Measurements from ENCODE around the gene PODXL2. TPM values are rescaled to one million over a fixed set of nuclear protein-coding genes. Genes with fewer than 3 reads are reported as not detected.
A peak's percentile ranks its signal among the peaks of the same experiment; 100 is the strongest.

Gene PODXL2
- polyA plus RNA-seq, 1 donor = 10.9 TPM

GRCh38 chr3:127717357-127718244 is 88.6 kb downstream of the PODXL2 start:
- Histone ChIP-seq H3K27me3 (ENCODE audit: control insufficient read depth, insufficient read depth, low read length) (peaks cover 3% of the 10 kb centered on the region), H3K27ac (ENCODE audit: low read length) (no peak overlapping the region), H3K4me3 (ENCODE audit: low read length) (no peak overlapping the region), H3K9me3 (ENCODE audit: control insufficient read depth, low read depth, low read length) (no peaks in the 10 kb centered on the region), H3K36me3 (ENCODE audit: control insufficient read depth, insufficient read depth, low read length) (peaks cover 4% of the 10 kb centered on the region), H3K4me1 (ENCODE audit: control insufficient read depth, insufficient read depth, low read length) (peaks cover 3% of the 10 kb centered on the region)
- no CpG with 5 or more reads among the region's 14 CpGs for WGBS (ENCODE audit: insufficient coverage, low lambda C conversion rate)
- DNase-seq = no peak

- WGBS (ENCODE audit: insufficient coverage, low lambda C conversion rate) = 83% methylated on average over 1 of the region's 7 CpGs
- Histone ChIP-seq H3K4me1 (ENCODE audit: control insufficient read depth, insufficient read depth, low read length) (peaks cover 11% of the 10 kb centered on the region), H3K36me3 (ENCODE audit: control insufficient read depth, insufficient read depth, low read length) (peaks cover 4% of the 10 kb centered on the region), H3K27me3 (ENCODE audit: control insufficient read depth, insufficient read depth, low read length) (peaks cover 3% of the 10 kb centered on the region), H3K27ac (ENCODE audit: low read length) (no peak overlapping the region), H3K4me3 (ENCODE audit: low read length) (no peak overlapping the region), H3K9me3 (ENCODE audit: control insufficient read depth, low read depth, low read length) (no peaks in the 10 kb centered on the region)
- no peak for DNase-seq
Measured at GRCh38 chr3:127718245-127718915, 89.4 kb downstream of the PODXL2 start.

- no peak for DNase-seq
- H3K36me3 ChIP-seq (ENCODE audit: control insufficient read depth, insufficient read depth, low read length) = peaks cover 4% of the 10 kb centered on the region
- H3K27ac ChIP-seq (ENCODE audit: low read length) = no peak overlapping the region
- peaks cover 3% of the 10 kb centered on the region for H3K27me3 ChIP-seq (ENCODE audit: control insufficient read depth, insufficient read depth, low read length)
- peaks cover 11% of the 10 kb centered on the region for H3K4me1 ChIP-seq (ENCODE audit: control insufficient read depth, insufficient read depth, low read length)
- no CpG with 5 or more reads among the region's 3 CpGs for WGBS (ENCODE audit: insufficient coverage, low lambda C conversion rate)
- H3K9me3 ChIP-seq (ENCODE audit: control insufficient read depth, low read depth, low read length) = no peaks in the 10 kb centered on the region
- no peak overlapping the region for H3K4me3 ChIP-seq (ENCODE audit: low read length)
Measured at GRCh38 chr3:127718916-127719290, 89.9 kb downstream of the PODXL2 start.

GRCh38 chr3:127719369-127719768 is 90.4 kb downstream of the PODXL2 start:
- H3K27me3 ChIP-seq (ENCODE audit: control insufficient read depth, insufficient read depth, low read length) = peaks cover 3% of the 10 kb centered on the region
- no CpG with 5 or more reads among the region's 8 CpGs for WGBS (ENCODE audit: insufficient coverage, low lambda C conversion rate)
- peaks cover 4% of the 10 kb centered on the region for H3K36me3 ChIP-seq (ENCODE audit: control insufficient read depth, insufficient read depth, low read length)
- H3K4me1 ChIP-seq (ENCODE audit: control insufficient read depth, insufficient read depth, low read length) = peaks cover 11% of the 10 kb centered on the region
- no peaks in the 10 kb centered on the region for H3K9me3 ChIP-seq (ENCODE audit: control insufficient read depth, low read depth, low read length)
- no peak overlapping the region for H3K27ac ChIP-seq (ENCODE audit: low read length)
- no peak for DNase-seq
- H3K4me3 ChIP-seq (ENCODE audit: low read length) = no peak overlapping the region

GRCh38 chr3:127720161-127720823 is 91.3 kb downstream of the PODXL2 start:
- Histone ChIP-seq H3K4me3 (ENCODE audit: low read length) (no peak overlapping the region), H3K4me1 (ENCODE audit: control insufficient read depth, insufficient read depth, low read length) (peaks cover 11% of the 10 kb centered on the region), H3K27ac (ENCODE audit: low read length) (no peak overlapping the region), H3K36me3 (ENCODE audit: control insufficient read depth, insufficient read depth, low read length) (peaks cover 4% of the 10 kb centered on the region), H3K27me3 (ENCODE audit: control insufficient read depth, insufficient read depth, low read length) (peaks cover 3% of the 10 kb centered on the region), H3K9me3 (ENCODE audit: control insufficient read depth, low read depth, low read length) (no peaks in the 10 kb centered on the region)
- no CpG with 5 or more reads among the region's 15 CpGs for whole genome bisulfite sequencing (ENCODE audit: insufficient coverage, low lambda C conversion rate)
- no peak for DNase-seq

- H3K36me3 ChIP-seq (ENCODE audit: control insufficient read depth, insufficient read depth, low read length) = peaks cover 4% of the 10 kb centered on the region
- H3K27me3 ChIP-seq (ENCODE audit: control insufficient read depth, insufficient read depth, low read length) = no peaks in the 10 kb centered on the region
- no peak for DNase-seq
- peaks cover 11% of the 10 kb centered on the region for H3K4me1 ChIP-seq (ENCODE audit: control insufficient read depth, insufficient read depth, low read length)
- WGBS (ENCODE audit: insufficient coverage, low lambda C conversion rate) = no CpG with 5 or more reads among the region's 17 CpGs
- no peak overlapping the region for H3K27ac ChIP-seq (ENCODE audit: low read length)
- H3K9me3 ChIP-seq (ENCODE audit: control insufficient read depth, low read depth, low read length) = no peaks in the 10 kb centered on the region
- no peak overlapping the region for H3K4me3 ChIP-seq (ENCODE audit: low read length)
Measured at GRCh38 chr3:127720985-127721935, 92.3 kb downstream of the PODXL2 start.

- Histone ChIP-seq H3K9me3 (ENCODE audit: control insufficient read depth, low read depth, low read length) (no peaks in the 10 kb centered on the region), H3K27me3 (ENCODE audit: control insufficient read depth, insufficient read depth, low read length) (no peaks in the 10 kb centered on the region), H3K36me3 (ENCODE audit: control insufficient read depth, insufficient read depth, low read length) (peaks cover 4% of the 10 kb centered on the region), H3K4me3 (ENCODE audit: low read length) (no peak overlapping the region), H3K4me1 (ENCODE audit: control insufficient read depth, insufficient read depth, low read length) (peaks cover 11% of the 10 kb centered on the region), H3K27ac (ENCODE audit: low read length) (peak overlapping the region; percentile 38)
- DNase-seq = no peak
- WGBS (ENCODE audit: insufficient coverage, low lambda C conversion rate) = 60% methylated on average over 1 of the region's 13 CpGs
Measured at GRCh38 chr3:127722091-127722784, 93.3 kb downstream of the PODXL2 start.
